ENCODE measurements around the gene EPHA1. TPM values are rescaled to one million over a fixed set of nuclear protein-coding genes. Genes with fewer than 3 reads are reported as not detected.
A peak's percentile ranks its signal among the peaks of the same experiment; 100 is the strongest.
"Not testable (repeated sequence)": the region's sequence is repeated elsewhere in the genome, so short reads cannot be mapped to it uniquely, and the experiment has no call there.

Gene EPHA1
- total and polyA plus RNA-seq, 2 of the 4 experiments (the other 2 are of a cell fraction), result 0.10 TPM; not detected in 1

DNA sequence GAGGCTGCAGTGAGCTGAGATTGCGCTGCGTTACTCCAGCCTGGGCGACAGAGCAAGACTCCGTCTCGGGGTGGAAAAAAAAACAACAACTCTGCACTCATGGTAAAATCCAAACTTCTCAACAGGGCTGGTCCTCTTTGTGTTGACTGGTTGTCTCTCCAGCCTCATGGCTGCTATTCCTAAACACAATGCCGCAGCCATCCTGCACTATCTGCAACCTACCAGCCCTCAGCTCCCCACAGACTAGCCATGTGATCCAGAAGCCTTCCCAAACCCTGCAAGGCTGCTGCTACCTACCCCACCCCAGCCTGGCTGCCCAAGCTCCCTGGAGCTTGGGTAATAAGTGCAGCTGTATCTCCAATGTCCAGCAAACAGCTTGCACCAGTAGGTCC, 15.8 kb downstream of the EPHA1 start:
- intact Hi-C loops (cut with micrococcal nuclease), result loop anchor here (5.0 kb wide), 1 partner anchor 99 kb away; no protein-coding TSS in a partner anchor

GRCh38 chr7:143392427-143392826, 16.2 kb downstream of the EPHA1 start:
- H4K20me1 ChIP-seq (ENCODE audit: insufficient read depth, low read length), result peaks cover 68% of the 10 kb centered on the region
- H4K91ac ChIP-seq (ENCODE audit: insufficient read depth, low read depth, low read length); BruUV-seq (replicated peaks); H2BK20ac ChIP-seq (ENCODE audit: low read depth, low read length); H2AK5ac ChIP-seq (ENCODE audit: low read depth, low read length); dilution Hi-C loops (cut with HindIII; ENCODE audit: low sequenced_read_pairs, unreplicated experiment); H3K27me3 ChIP-seq (ENCODE audit: control insufficient read depth, insufficient read depth, low read length); DNase-seq; H2AFZ ChIP-seq (replicated peaks; ENCODE audit: low read length, poor library complexity); H3K4ac ChIP-seq (ENCODE audit: low read depth, low read length); H4K5ac ChIP-seq (ENCODE audit: low read depth, low read length); H3K9me3 ChIP-seq (ENCODE audit: control insufficient read depth, insufficient read depth, low read length); H3K18ac ChIP-seq (ENCODE audit: low read depth, low read length); H3K56ac ChIP-seq (ENCODE audit: extremely low read depth, insufficient read depth, low read length); H3K23ac ChIP-seq (ENCODE audit: low read depth, low read length); H3K4me2 ChIP-seq (ENCODE audit: low read depth, low read length); in situ Hi-C loops (cut with MboI; ENCODE audit: low sequenced_read_pairs); H4K8ac ChIP-seq (ENCODE audit: low read depth in 2 of 2, low read length in 2 of 2); H3K4me3 ChIP-seq (ENCODE audit: insufficient read depth, low read depth, low read length); H2BK15ac ChIP-seq (ENCODE audit: low read depth, low read length); ATAC-seq (ENCODE audit: low read depth); H3K9ac ChIP-seq (ENCODE audit: low read depth, low read length); H2AK9ac ChIP-seq (replicated peaks; ENCODE audit: low read depth, low read length, poor library complexity); H3K14ac ChIP-seq (replicated peaks; ENCODE audit: low read depth, low read length); H2BK120ac ChIP-seq (ENCODE audit: low read depth, low read length): not testable (repeated sequence)
- POLR2A ChIA-PET (ENCODE audit: unreplicated experiment), result interaction anchor here (0.6 to 0.9 kb wide), 3 partner anchors 48 to 73 kb away, joined by 3 to 7 read pairs (median 7); no protein-coding TSS in a partner anchor
- peak overlapping the region; percentile 38; the same call in 1 of the 2 replicates for H3K27ac ChIP-seq (ENCODE audit: insufficient read depth, low read length)
- H3K36me3 ChIP-seq (ENCODE audit: control insufficient read depth, insufficient read depth, low read length), result peaks cover 54% of the 10 kb centered on the region
- peaks cover 30% of the 10 kb centered on the region for H3K9me1 ChIP-seq (ENCODE audit: insufficient read depth, low read length)
- intact Hi-C loops (cut with micrococcal nuclease), result loop anchor here (5.0 kb wide), 1 partner anchor 100 kb away; no protein-coding TSS in a partner anchor
- CTCF ChIA-PET, result interaction anchor here (0.8 to 0.9 kb wide), 2 partner anchors 13 to 152 kb away, joined by 4 to 5 read pairs; no protein-coding TSS in a partner anchor
- peaks cover 16 to 50% of the 10 kb centered on the region in 2 experiments; a peak in 3 of 4 replicates for H3K79me1 ChIP-seq (ENCODE audit: low read depth in 1 of 2, low read length in 2 of 2)
- no CpG with 5 or more reads among the region's 8 CpGs for WGBS, 2 experiments (ENCODE audit: extremely low coverage in 2 of 2, insufficient read length in 1 of 2)
- peak overlapping the region; percentile 16 for H2BK5ac ChIP-seq (ENCODE audit: low read depth, low read length, poor library complexity, severe bottlenecking)
- peaks cover 40% of the 10 kb centered on the region for H3K4me1 ChIP-seq (ENCODE audit: control insufficient read depth, insufficient read depth, low read length)

More for the DNA sequence above, 15.8 kb downstream of the EPHA1 start:
- Histone ChIP-seq H3K18ac (ENCODE audit: low read depth, low read length) (no peak overlapping the region; the same call in 1 of the 2 replicates), H3K9ac (ENCODE audit: low read depth, low read length) (no peak overlapping the region), H2BK120ac (ENCODE audit: low read depth, low read length) (no peak overlapping the region), H2BK20ac (ENCODE audit: low read depth, low read length) (no peak overlapping the region), H4K91ac (ENCODE audit: insufficient read depth, low read depth, low read length) (no peak overlapping the region), H3K27ac (ENCODE audit: insufficient read depth, low read length) (no peak overlapping the region), H3K4ac (ENCODE audit: low read depth, low read length) (no peak overlapping the region), H3K4me1 (ENCODE audit: control insufficient read depth, insufficient read depth, low read length) (peaks cover 40% of the 10 kb centered on the region), H4K5ac (ENCODE audit: low read depth, low read length) (no peak overlapping the region), H3K56ac (ENCODE audit: extremely low read depth, insufficient read depth, low read length) (no peak overlapping the region), H3K4me2 (ENCODE audit: low read depth, low read length) (no peak overlapping the region), H3K27me3 (ENCODE audit: control insufficient read depth, insufficient read depth, low read length) (peaks cover 3% of the 10 kb centered on the region; the same call in 1 of the 2 replicates), H3K9me3 (ENCODE audit: control insufficient read depth, insufficient read depth, low read length) (no peaks in the 10 kb centered on the region), H3K14ac (replicated peaks; ENCODE audit: low read depth, low read length) (no peak overlapping the region), H2BK15ac (ENCODE audit: low read depth, low read length) (no peak overlapping the region), H3K36me3 (ENCODE audit: control insufficient read depth, insufficient read depth, low read length) (peaks cover 50% of the 10 kb centered on the region), H3K79me1 (ENCODE audit: low read depth in 1 of 2, low read length in 2 of 2) (peaks cover 16 to 46% of the 10 kb centered on the region in 2 experiments; a peak in 3 of 4 replicates), H2AK9ac (replicated peaks; ENCODE audit: low read depth, low read length, poor library complexity) (no peak overlapping the region), H3K23ac (ENCODE audit: low read depth, low read length) (no peak overlapping the region), H4K8ac (ENCODE audit: low read depth in 2 of 2, low read length in 2 of 2) (no peak overlapping the region), H3K9me1 (ENCODE audit: insufficient read depth, low read length) (peaks cover 30% of the 10 kb centered on the region), H2AK5ac (ENCODE audit: low read depth, low read length) (no peak overlapping the region), H2BK5ac (ENCODE audit: low read depth, low read length, poor library complexity, severe bottlenecking) (no peak overlapping the region), H4K20me1 (ENCODE audit: insufficient read depth, low read length) (peaks cover 63% of the 10 kb centered on the region), H2AFZ (replicated peaks; ENCODE audit: low read length, poor library complexity) (no peak overlapping the region), H3K4me3 (ENCODE audit: insufficient read depth, low read depth, low read length) (no peak overlapping the region)
- BruUV-seq (replicated peaks), result no TSS peak
- ChIA-PET POLR2A (ENCODE audit: unreplicated experiment) (interaction anchor here (0.6 to 1.7 kb wide), 4 partner anchors 8 to 74 kb away, joined by 3 to 7 read pairs (median 6); no protein-coding TSS in a partner anchor), CTCF (interaction anchor here (0.9 kb wide), 1 partner anchor 153 kb away, joined by 5 read pairs; no protein-coding TSS in a partner anchor)
- WGBS, 2 experiments (ENCODE audit: extremely low coverage in 2 of 2, insufficient read length in 1 of 2), result 80% methylated on average over 1 of the region's 6 CpGs; no CpG with 5 or more reads in 1 of the 2 experiments
- peak; percentile 1 for ATAC-seq (ENCODE audit: low read depth)
- in situ Hi-C loops (cut with MboI; ENCODE audit: low sequenced_read_pairs) (no loop called here), dilution Hi-C loops (cut with HindIII; ENCODE audit: low sequenced_read_pairs, unreplicated experiment) (no loop called here)
- no peak for DNase-seq
- TF ChIP-seq CEBPB (IDR thresholded peaks at IDR 0.05; ENCODE audit: low read depth, low read length) (no peak), USF2 (IDR thresholded peaks at IDR 0.05; ENCODE audit: low read depth, low read length) (no peak), RAD21 (IDR thresholded peaks at IDR 0.05; ENCODE audit: low read length) (no peak)

Measured in IMR-90 (cell line).